Esophagus squamous epithelium (tissue), 4 donors: ENCODE data around the gene NDRG4.

Experiments used
- CTCF ChIP-seq, 6 experiments: fragments of 450-650 bp in 4 of 6; fragments of 200-600 bp in 2 of 6; sonication (generic) in 2 of 6; IDR thresholded peaks; one replicate each; pipeline ENCODE4 v1.5.1; 2016 to 2019; ENCODE audit warnings: antibody characterized with exemption in 6 of 6, mild to moderate bottlenecking in 4 of 6, moderate library complexity in 4 of 6
- POLR2A ChIP-seq, 4 donors: fragments of 450-650 bp; IDR thresholded peaks; one replicate each; pipeline ENCODE4 v1.6.1; 2017; ENCODE audit warnings: antibody characterized with exemption in 4 of 4, mild to moderate bottlenecking in 4 of 4, moderate library complexity in 3 of 4

- TF ChIP-seq POLR2A (IDR thresholded peaks at IDR 0.05): no peak
- TF ChIP-seq CTCF (IDR thresholded peaks at IDR 0.05): no peak
Measured at GRCh38 chr16:58464047-58464915, 35.7 kb upstream of the NDRG4 start.
